ENCODE measurements around the gene STAMBP. TPM values are rescaled to one million over a fixed set of nuclear protein-coding genes. Genes with fewer than 3 reads are reported as not detected.

STAMBP gene
- total and polyA plus RNA-seq, 9 of the 15 experiments (the other 6 are each of a cell fraction or from before 2014, with no cell fraction given): 36.9 to 75.2 (median 48.8) TPM

DNA sequence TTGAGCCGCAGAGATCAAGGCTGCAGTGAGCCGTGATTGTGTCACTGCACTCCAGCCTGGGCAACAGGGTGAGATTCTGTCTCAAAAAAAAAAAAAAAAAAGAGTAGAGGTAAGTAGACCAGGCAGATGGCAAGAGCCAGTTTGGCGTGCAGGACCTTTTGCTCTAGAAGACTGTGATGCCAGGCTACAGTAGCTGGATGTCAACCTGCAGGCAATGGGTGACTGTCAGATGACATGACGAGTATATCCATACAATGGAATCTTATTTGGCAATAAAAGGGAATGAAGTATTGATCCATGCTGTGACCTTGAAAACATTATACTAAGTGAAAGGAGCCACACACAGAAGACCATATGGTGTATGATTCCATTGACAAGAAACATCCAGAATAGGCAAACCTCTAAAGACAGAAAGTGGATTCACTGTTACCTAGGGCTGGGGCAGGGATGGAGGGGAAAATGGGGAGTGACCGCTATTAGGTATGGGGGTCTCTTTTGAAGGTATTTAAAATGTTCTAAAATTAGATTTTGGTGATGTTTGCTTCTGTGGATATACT, 86.8 kb downstream of the STAMBP start:
- H3K27ac ChIP-seq (ENCODE audit: extremely low read depth, low read depth, low read length): no peak overlapping the region
- BruUV-seq (replicated peaks): no TSS peak
- CTCF ChIA-PET (ENCODE audit: low intra/inter-chr PET ratio): no interaction called here
- no peaks in the 10 kb centered on the region for H3K79me2 ChIP-seq (ENCODE audit: control insufficient read depth, insufficient read depth, low read length)
- POLR2A ChIA-PET: no interaction called here
- no peaks in the 10 kb centered on the region for H3K27me3 ChIP-seq (ENCODE audit: control insufficient read depth in 2 of 2, insufficient read depth in 2 of 2, low read length in 2 of 2)
- no peak overlapping the region for H3K9ac ChIP-seq (ENCODE audit: insufficient read depth in 1 of 2, low read depth in 2 of 2, low read length in 2 of 2)
- no peak for DNase-seq (ENCODE audit: extremely low read depth in 1 of 4, low spot score in 3 of 4)
- intact Hi-C loops (cut with micrococcal nuclease): no loop called here
- in situ Hi-C loops (cut with MboI): no loop called here
- FAIRE-seq: no peak
- H3K36me3 ChIP-seq (ENCODE audit: control insufficient read depth, insufficient read depth, low read length): no peaks in the 10 kb centered on the region
- no peak overlapping the region for H3K4me2 ChIP-seq (ENCODE audit: insufficient read depth, low read length)
- H3K4me1 ChIP-seq (replicated peaks in 1 of 2; ENCODE audit: control insufficient read depth in 2 of 2, insufficient read depth in 2 of 2, low read length in 2 of 2): no peaks in the 10 kb centered on the region; a peak in 1 of 5 replicates
- no peak overlapping the region for H2AFZ ChIP-seq (ENCODE audit: low read depth, low read length)
- H4K20me1 ChIP-seq (replicated peaks; ENCODE audit: control insufficient read depth, insufficient read depth, low read length): no peaks in the 10 kb centered on the region
- H3K9me3 ChIP-seq (replicated peaks; ENCODE audit: control insufficient read depth, insufficient read depth, low read depth, low read length): no peaks in the 10 kb centered on the region
- H3K4me3 ChIP-seq: no peak overlapping the region
- no peak for ATAC-seq
- WGBS (ENCODE audit: insufficient coverage, low coverage, missing lambda C conversion rate): 37% methylated on average over 5 of the region's 5 CpGs
- no peaks in the 10 kb centered on the region for H3K9me1 ChIP-seq (ENCODE audit: control insufficient read depth, insufficient read depth, low read length)
- TF ChIP-seq, protein P1, sequence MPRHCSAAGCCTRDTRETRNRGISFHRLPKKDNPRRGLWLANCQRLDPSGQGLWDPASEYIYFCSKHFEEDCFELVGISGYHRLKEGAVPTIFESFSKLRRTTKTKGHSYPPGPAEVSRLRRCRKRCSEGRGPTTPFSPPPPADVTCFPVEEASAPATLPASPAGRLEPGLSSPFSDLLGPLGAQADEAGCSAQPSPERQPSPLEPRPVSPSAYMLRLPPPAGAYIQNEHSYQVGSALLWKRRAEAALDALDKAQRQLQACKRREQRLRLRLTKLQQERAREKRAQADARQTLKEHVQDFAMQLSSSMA (CRISPR knock-in tag; IDR thresholded peaks at IDR 0.05): no peak
- TF ChIP-seq YY1 (IDR thresholded peaks at IDR 0.05; ENCODE audit: borderline replicate concordance in 1 of 3, control insufficient read depth in 1 of 3, extremely low read depth in 1 of 3, insufficient read depth in 3 of 3, insufficient read length in 1 of 3, insufficient replicate concordance in 2 of 3, low read depth in 1 of 3, low read length in 2 of 3) (no peak), PHF8 (IDR thresholded peaks at IDR 0.05; ENCODE audit: borderline replicate concordance, low read length) (no peak), CREB1 (IDR thresholded peaks at IDR 0.05) (no peak), CREB1 (CRISPR knock-in tag; IDR thresholded peaks at IDR 0.05) (no peak), RBBP5 (IDR thresholded peaks at IDR 0.05; ENCODE audit: borderline replicate concordance, insufficient read depth, low read length, poor library complexity, severe bottlenecking) (no peak), ETV5 (CRISPR knock-in tag; IDR thresholded peaks at IDR 0.05; ENCODE audit: low read depth) (no peak), EHMT2 (IDR thresholded peaks at IDR 0.05) (no peak), HDGF (IDR thresholded peaks at IDR 0.05) (no peak), ZNF12 (CRISPR knock-in tag; IDR thresholded peaks at IDR 0.05) (no peak), GATAD2A (IDR thresholded peaks at IDR 0.05) (no peak), ZNF124 (CRISPR knock-in tag; IDR thresholded peaks at IDR 0.05) (no peak), POLR2AphosphoS2 (IDR thresholded peaks at IDR 0.05; ENCODE audit: low read length) (no peak), BRCA1 (IDR thresholded peaks at IDR 0.05) (no peak), BRCA1 (CRISPR knock-in tag; IDR thresholded peaks at IDR 0.05) (no peak)
- TF ChIP-seq, protein P2, sequence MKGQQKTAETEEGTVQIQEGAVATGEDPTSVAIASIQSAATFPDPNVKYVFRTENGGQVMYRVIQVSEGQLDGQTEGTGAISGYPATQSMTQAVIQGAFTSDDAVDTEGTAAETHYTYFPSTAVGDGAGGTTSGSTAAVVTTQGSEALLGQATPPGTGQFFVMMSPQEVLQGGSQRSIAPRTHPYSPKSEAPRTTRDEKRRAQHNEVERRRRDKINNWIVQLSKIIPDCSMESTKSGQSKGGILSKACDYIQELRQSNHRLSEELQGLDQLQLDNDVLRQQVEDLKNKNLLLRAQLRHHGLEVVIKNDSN (CRISPR knock-in tag; IDR thresholded peaks at IDR 0.05): no peak
- TF ChIP-seq, protein P3, sequence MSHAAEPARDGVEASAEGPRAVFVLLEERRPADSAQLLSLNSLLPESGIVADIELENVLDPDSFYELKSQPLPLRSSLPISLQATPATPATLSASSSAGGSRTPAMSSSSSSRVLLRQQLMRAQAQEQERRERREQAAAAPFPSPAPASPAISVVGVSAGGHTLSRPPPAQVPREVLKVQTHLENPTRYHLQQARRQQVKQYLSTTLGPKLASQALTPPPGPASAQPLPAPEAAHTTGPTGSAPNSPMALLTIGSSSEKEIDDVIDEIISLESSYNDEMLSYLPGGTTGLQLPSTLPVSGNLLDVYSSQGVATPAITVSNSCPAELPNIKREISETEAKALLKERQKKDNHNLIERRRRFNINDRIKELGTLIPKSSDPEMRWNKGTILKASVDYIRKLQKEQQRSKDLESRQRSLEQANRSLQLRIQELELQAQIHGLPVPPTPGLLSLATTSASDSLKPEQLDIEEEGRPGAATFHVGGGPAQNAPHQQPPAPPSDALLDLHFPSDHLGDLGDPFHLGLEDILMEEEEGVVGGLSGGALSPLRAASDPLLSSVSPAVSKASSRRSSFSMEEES (CRISPR knock-in tag; IDR thresholded peaks at IDR 0.05): no peak
- TF ChIP-seq, protein P4, sequence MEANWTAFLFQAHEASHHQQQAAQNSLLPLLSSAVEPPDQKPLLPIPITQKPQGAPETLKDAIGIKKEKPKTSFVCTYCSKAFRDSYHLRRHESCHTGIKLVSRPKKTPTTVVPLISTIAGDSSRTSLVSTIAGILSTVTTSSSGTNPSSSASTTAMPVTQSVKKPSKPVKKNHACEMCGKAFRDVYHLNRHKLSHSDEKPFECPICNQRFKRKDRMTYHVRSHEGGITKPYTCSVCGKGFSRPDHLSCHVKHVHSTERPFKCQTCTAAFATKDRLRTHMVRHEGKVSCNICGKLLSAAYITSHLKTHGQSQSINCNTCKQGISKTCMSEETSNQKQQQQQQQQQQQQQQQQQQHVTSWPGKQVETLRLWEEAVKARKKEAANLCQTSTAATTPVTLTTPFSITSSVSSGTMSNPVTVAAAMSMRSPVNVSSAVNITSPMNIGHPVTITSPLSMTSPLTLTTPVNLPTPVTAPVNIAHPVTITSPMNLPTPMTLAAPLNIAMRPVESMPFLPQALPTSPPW (CRISPR knock-in tag; IDR thresholded peaks at IDR 0.05): no peak
